K562 (cell line): ENCODE results near the gene PYGO2. TPM values are rescaled to one million over a fixed set of nuclear protein-coding genes. Genes with fewer than 3 reads are reported as not detected.
A peak's percentile ranks its signal among the peaks of the same experiment; 100 is the strongest.

Source experiments
- ATAC-seq: fragments of 200-7000 bp; cut with Tn5 transposase; 3 replicates; pipeline ENCODE4 v1.9.1; 2020; ENCODE audit warnings: moderate library complexity
- BruUV-seq: library from RNA; stranded (reverse); fragments of 400-500 nt; replicated peaks from 2 replicates; lab custom pipeline; 2021; lab: Mats Ljungman, UMichigan
- CTCF ChIA-PET: fragments of 300-600 bp; formaldehyde crosslinking; extraction: SDS; loops from one replicate; lab custom pipeline; 2021; ENCODE audit warnings: low intra/inter-chr PET ratio; lab: Yijun Ruan, JAX
- POLR2A ChIA-PET: fragments of 300-600, 350-650 bp; sonication (Branson Sonifier 250); formaldehyde crosslinking; extraction: SDS; loops from one replicate; lab custom pipeline; 2021; ENCODE audit warnings: antibody characterized with exemption, inconsistent platforms; lab: Yijun Ruan, JAX
- DNase-seq, 4 experiments: peaks; one replicate each; pipeline versions ENCODE4 v3.0.0 to v3.0.0-alpha.2; 2011 to 2018; ENCODE audit warnings: low spot score in 3 of 4, mixed read lengths in 3 of 4; ENCODE audit errors: extremely low read depth in 1 of 4
- FAIRE-seq: peaks from 2 replicates; lab custom pipeline; 2011; peaks lifted over from hg19 to GRCh38; lab: Jason Lieb, UNC
- H2AFZ ChIP-seq: 2 replicates; pipeline ENCODE4 v1.6.0; 2011; ENCODE audit warnings: low read depth, low read length, control low read depth, inconsistent platforms
- H3K27ac ChIP-seq: fragments of 200-600 bp; 3 replicates; pipeline ENCODE4 v1.8.0; 2011; ENCODE audit warnings: low read depth, mild to moderate bottlenecking, control low read depth, inconsistent platforms, low read length, moderate library complexity, mixed read lengths; ENCODE audit errors: extremely low read depth
- H3K27me3 ChIP-seq, 2 experiments: fragments of 300-600 bp in 1 of 2; 2 replicates in 1 of 2; 3 replicates in 1 of 2; pipeline versions ENCODE4 v1.6.0 to v1.8.0; 2011; ENCODE audit warnings: inconsistent platforms in 2 of 2, low read length in 2 of 2, mild to moderate bottlenecking in 1 of 2, mixed read lengths in 1 of 2, moderate library complexity in 1 of 2; ENCODE audit not compliant: control insufficient read depth in 2 of 2, insufficient read depth in 2 of 2
- H3K36me3 ChIP-seq: fragments of 300-600 bp; 3 replicates; pipeline ENCODE4 v1.8.0; 2011; ENCODE audit warnings: mild to moderate bottlenecking, low read length, inconsistent platforms; ENCODE audit not compliant: control insufficient read depth, insufficient read depth
- H3K4me1 ChIP-seq, 2 experiments: fragments of 200-600 bp in 1 of 2; replicated peaks in 1 of 2; 2 replicates in 1 of 2; 3 replicates in 1 of 2; pipeline versions ENCODE4 v1.5.1 to v1.8.0; 2011; ENCODE audit warnings: inconsistent platforms in 2 of 2, low read length in 2 of 2, mild to moderate bottlenecking in 1 of 2, mixed read lengths in 1 of 2, moderate library complexity in 1 of 2; ENCODE audit not compliant: control insufficient read depth in 2 of 2, insufficient read depth in 2 of 2
- H3K4me2 ChIP-seq: 2 replicates; pipeline ENCODE4 v1.6.1; 2011; ENCODE audit warnings: low read length, control low read depth, inconsistent platforms, mixed read lengths; ENCODE audit not compliant: insufficient read depth
- H3K4me3 ChIP-seq: fragments of 200-600 bp; sonication (generic), shearing (Covaris generic); 2 replicates; pipeline ENCODE4 v1.5.1; 2016; ENCODE audit warnings: control low read depth, inconsistent platforms
- H3K79me2 ChIP-seq: fragments of 200-600 bp; 3 replicates; pipeline ENCODE4 v1.8.0; 2011; ENCODE audit warnings: low read length, inconsistent platforms; ENCODE audit not compliant: control insufficient read depth, insufficient read depth
- H3K9ac ChIP-seq, 2 experiments: 2 replicates each; pipeline versions ENCODE4 v1.6.0 to v1.6.1; 2011; ENCODE audit warnings: low read depth in 2 of 2, low read length in 2 of 2, control low read depth in 1 of 2, inconsistent platforms in 1 of 2, mild to moderate bottlenecking in 1 of 2, mixed read lengths in 1 of 2; ENCODE audit not compliant: insufficient read depth in 1 of 2
- H3K9me1 ChIP-seq: one replicate; pipeline ENCODE4 v1.6.0; 2011; ENCODE audit warnings: inconsistent platforms, mild to moderate bottlenecking, low read length, moderate library complexity; ENCODE audit not compliant: control insufficient read depth, insufficient read depth
- H3K9me3 ChIP-seq: replicated peaks from 2 replicates; pipeline ENCODE4 v1.5.1; 2011; ENCODE audit warnings: low read depth, low read length, inconsistent platforms; ENCODE audit not compliant: control insufficient read depth, insufficient read depth
- H4K20me1 ChIP-seq: replicated peaks from 2 replicates; pipeline ENCODE4 v1.6.1; 2011; ENCODE audit warnings: low read length, inconsistent platforms, mixed read lengths; ENCODE audit not compliant: control insufficient read depth, insufficient read depth
- BCOR ChIP-seq: fragments of 450-650 bp; IDR thresholded peaks from 2 replicates; pipeline ENCODE4 v1.6.1; 2016
- KDM1A ChIP-seq, 2 experiments: fragments of 450-650 bp; IDR thresholded peaks; 2 replicates each; pipeline ENCODE4 v1.6.1; 2016; ENCODE audit warnings: mild to moderate bottlenecking in 2 of 2
- MTA3 ChIP-seq: fragments of 450-650 bp; formaldehyde crosslinking; IDR thresholded peaks from 2 replicates; pipeline ENCODE4 v1.6.1; 2017; ENCODE audit warnings: mild to moderate bottlenecking, borderline replicate concordance
- PRPF4 ChIP-seq: fragments of 200-400 bp; formaldehyde crosslinking; IDR thresholded peaks from one replicate; pipeline ENCODE4 v1.6.1; 2017; ENCODE audit warnings: low read length, low read depth, mild to moderate bottlenecking; ENCODE audit not compliant: insufficient read depth, poor library complexity, severe bottlenecking
- RBM25 ChIP-seq: fragments of 200-400 bp; formaldehyde crosslinking; IDR thresholded peaks from 2 replicates; pipeline ENCODE4 v1.6.1; 2018; ENCODE audit warnings: low read length, low read depth, moderate library complexity; ENCODE audit not compliant: severe bottlenecking
- SAP30 ChIP-seq: fragments of 200-600 bp; sonication (generic); IDR thresholded peaks from 2 replicates; pipeline ENCODE4 v1.6.1; 2012; ENCODE audit warnings: borderline replicate concordance, low read depth, mild to moderate bottlenecking, moderate library complexity, low read length, control low read depth, inconsistent platforms; ENCODE audit not compliant: insufficient read depth, poor library complexity, severe bottlenecking
- SMARCA5 ChIP-seq: fragments of 450-650 bp; IDR thresholded peaks from 2 replicates; pipeline ENCODE4 v1.6.1; 2016
- ZNF121 ChIP-seq: sonication (generic); formaldehyde crosslinking; conservative IDR thresholded peaks from 2 replicates; pipeline ENCODE4 v1.8.0; 2022; ENCODE audit warnings: missing genetic modification reagents
- WGBS: fragments of 100-300 bp; shearing (Covaris generic); methylation state at CpG from one replicate; pipeline ENCODE4 v1.1.6; 2016; ENCODE audit warnings: low coverage, mixed read lengths; ENCODE audit not compliant: insufficient coverage; ENCODE audit errors: missing lambda C conversion rate; 5-methylcytosine and 5-hydroxymethylcytosine counted together
- in situ Hi-C: fragments of 300-500 bp; cut with MboI; formaldehyde crosslinking; loops from 4 replicates; pipeline ENCODE4 v1.15.0; 2018; ENCODE audit warnings: inconsistent platforms, mixed read lengths
- intact Hi-C: fragments of 100-400 bp; cut with micrococcal nuclease; formaldehyde crosslinking; loops from 2 replicates; pipeline ENCODE4 v1.14.2; 2022
- polyA plus RNA-seq, 8 experiments: library from polyadenylated mRNA; depleted of rRNA in 4 of 8; stranded (reverse) in 5 of 8; unstranded in 3 of 8; fragments of >200 nt; fragmentation: Nextera tagmentation in 2 of 8; fragmentation: Illumina TruSeq in 1 of 8; extraction: Ambion mirVana in 2 of 8; extraction: Trizol in 1 of 8; gene quantifications; 2 replicates each; pipeline versions ENCODE4 v1.2.1 to v1.2.3, GENCODE V29; 2011 to 2014; ENCODE audit warnings: inconsistent platforms in 1 of 8, missing spikeins in 1 of 8
- total RNA-seq, 7 experiments: library from RNA; depleted of rRNA in 6 of 7; stranded (reverse); fragments of >200 nt in 6 of 7; fragmentation: Illumina TruSeq in 2 of 7; extraction: Trizol in 2 of 7; gene quantifications; 2 replicates each; pipeline versions ENCODE4 v1.2.1 to v1.2.3, GENCODE V29; 2011 to 2021; ENCODE audit warnings: low replicate concordance in 1 of 7
- TF ChIP-seq, protein P1 (sequence below): fragments of 450-650 bp; conservative IDR thresholded peaks from 2 replicates; pipeline ENCODE4 v1.6.1; 2016; ENCODE audit warnings: missing genetic modification characterization, low read depth, mild to moderate bottlenecking, missing compliant biosample characterization, moderate library complexity

PYGO2 gene
- total and polyA plus RNA-seq, 9 of the 15 experiments (the other 6 are each of a cell fraction or from before 2014, with no cell fraction given): 8.3 to 36.2 (median 18.2) TPM

DNA sequence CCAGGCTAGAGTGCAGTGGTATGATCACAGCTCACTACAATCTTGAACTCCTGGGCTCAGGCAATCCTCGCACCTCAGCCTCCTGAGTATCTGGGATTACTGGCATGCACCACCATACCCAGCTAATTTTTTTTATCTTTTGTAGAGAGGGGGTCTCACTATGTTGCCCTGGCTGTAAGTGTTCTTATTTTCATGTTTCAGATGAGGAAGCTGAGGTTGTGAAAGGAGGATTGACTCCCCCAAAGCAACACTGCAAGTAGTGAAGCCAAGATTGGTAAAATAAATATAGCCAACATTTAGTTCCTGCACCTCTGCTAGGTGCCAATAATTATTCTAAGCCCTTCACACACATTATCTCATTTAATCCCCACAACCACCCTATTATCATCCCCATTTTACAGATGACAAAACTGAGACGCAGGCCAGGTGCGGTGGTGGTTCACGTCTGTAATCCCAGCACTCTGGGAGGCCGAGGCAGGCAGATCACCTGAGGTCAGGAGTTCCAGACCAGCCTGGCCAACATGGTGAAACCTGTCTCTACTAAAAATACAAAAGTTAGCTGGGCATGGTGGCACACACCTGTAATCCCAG, 27.1 kb downstream of the PYGO2 start:
- Histone ChIP-seq H3K9me1 (no peaks in the 10 kb centered on the region), H3K27me3 (no peaks in the 10 kb centered on the region), H2AFZ (no peak overlapping the region), H3K9ac (no peak overlapping the region), H3K36me3 (no peaks in the 10 kb centered on the region), H3K4me1 (peaks cover 15 to 20% of the 10 kb centered on the region in 2 experiments; a peak in 4 of 5 replicates), H3K27ac (no peak overlapping the region), H3K4me2 (no peak overlapping the region), H3K4me3 (no peak overlapping the region), H4K20me1 (no peaks in the 10 kb centered on the region), H3K9me3 (no peaks in the 10 kb centered on the region), H3K79me2 (peaks cover 3% of the 10 kb centered on the region; the same call in 1 of the 3 replicates)
- intact Hi-C loops: no loop called here
- no TSS peak for BruUV-seq
- DNase-seq: no peak
- ChIA-PET CTCF (no interaction called here), POLR2A (interaction anchor here (0.7 kb wide), 1 partner anchor 579 kb away, joined by 4 read pairs; no protein-coding TSS in a partner anchor)
- WGBS: 93% methylated on average over 5 of the region's 5 CpGs
- no peak for FAIRE-seq
- in situ Hi-C loops: no loop called here
- ATAC-seq: no peak
- TF ChIP-seq SMARCA5 (peak; percentile 39; the same call in 1 of the 2 replicates), PRPF4 (no peak), KDM1A (IDR thresholded peaks at IDR 0.05) (peak; percentile 14 to 20; a peak in 1 of 4 replicates), ZNF121 (CRISPR knock-in tag) (peak; percentile 58), SAP30 (no peak), MTA3 (no peak), RBM25 (peak; percentile 40), BCOR (peak; percentile 85)
- TF ChIP-seq, protein P1, sequence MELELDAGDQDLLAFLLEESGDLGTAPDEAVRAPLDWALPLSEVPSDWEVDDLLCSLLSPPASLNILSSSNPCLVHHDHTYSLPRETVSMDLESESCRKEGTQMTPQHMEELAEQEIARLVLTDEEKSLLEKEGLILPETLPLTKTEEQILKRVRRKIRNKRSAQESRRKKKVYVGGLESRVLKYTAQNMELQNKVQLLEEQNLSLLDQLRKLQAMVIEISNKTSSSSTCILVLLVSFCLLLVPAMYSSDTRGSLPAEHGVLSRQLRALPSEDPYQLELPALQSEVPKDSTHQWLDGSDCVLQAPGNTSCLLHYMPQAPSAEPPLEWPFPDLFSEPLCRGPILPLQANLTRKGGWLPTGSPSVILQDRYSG: no peak
